Heart left ventricle (tissue), 16 donors: ENCODE measurements around the gene BPHL. TPM values are rescaled to one million over a fixed set of nuclear protein-coding genes. Genes with fewer than 3 reads are reported as not detected.
A peak's percentile ranks its signal among the peaks of the same experiment; 100 is the strongest.
"Not testable (repeated sequence)": the region's sequence is repeated elsewhere in the genome, so short reads cannot be mapped to it uniquely, and the experiment has no call there.

ENCODE experiments used
- ATAC-seq, 4 donors: fragments of 200-7000 bp; cut with Tn5 transposase; one replicate each; pipeline ENCODE4 v1.9.1; 2020 to 2022; ENCODE audit warnings: moderate library complexity in 4 of 4, mild to moderate bottlenecking in 3 of 4, moderate number of reproducible peaks in 1 of 4
- DNase-seq, 5 donors: peaks; one replicate each; pipeline ENCODE4 v3.0.0-alpha.2; 2020
- H3K27ac ChIP-seq, 12 donors: fragments of 200-600 bp; sonication (generic) in 4 of 12; one replicate each; pipeline versions ENCODE4 v1.5.0 to v1.8.0; 2016 to 2022; ENCODE audit warnings: mild to moderate bottlenecking in 2 of 12
- H3K27me3 ChIP-seq, 9 donors: fragments of 200-600 bp; sonication (generic) in 2 of 9; one replicate each; pipeline versions ENCODE4 v1.5.1 to v1.8.0; 2016 to 2022; ENCODE audit warnings: mild to moderate bottlenecking in 3 of 9
- H3K36me3 ChIP-seq, 9 donors: fragments of 200-600 bp; sonication (generic) in 2 of 9; one replicate each; pipeline versions ENCODE4 v1.5.0 to v1.8.0; 2018 to 2022; ENCODE audit warnings: mild to moderate bottlenecking in 2 of 9
- H3K4me1 ChIP-seq, 12 donors: fragments of 200-600 bp; sonication (generic) in 4 of 12; one replicate each; pipeline versions ENCODE4 v1.5.0 to v1.8.0; 2016 to 2022; ENCODE audit warnings: mild to moderate bottlenecking in 3 of 12
- H3K4me3 ChIP-seq, 12 donors: fragments of 200-600 bp; sonication (generic) in 4 of 12; one replicate each; pipeline versions ENCODE4 v1.5.0 to v1.8.0; 2017 to 2022; ENCODE audit warnings: mild to moderate bottlenecking in 9 of 12, moderate library complexity in 4 of 12
- H3K9me3 ChIP-seq, 12 donors: fragments of 200-600 bp; sonication (generic) in 4 of 12; one replicate each; pipeline versions ENCODE4 v1.5.0 to v1.8.0; 2016 to 2022; ENCODE audit warnings: mild to moderate bottlenecking in 1 of 12
- POLR2A ChIP-seq, 2 donors: fragments of 450-650 bp; IDR thresholded peaks; one replicate each; pipeline ENCODE4 v1.6.1; 2017; ENCODE audit warnings: antibody characterized with exemption in 2 of 2, mild to moderate bottlenecking in 2 of 2, moderate library complexity in 2 of 2
- WGBS, 4 donors: extraction: QIAGEN DNeasy Blood & Tissue Kit in 2 of 4; methylation state at CpG; one replicate each; pipeline versions ENCODE4 v1.1.5 to v1.1.7; 2013 to 2018; 5-methylcytosine and 5-hydroxymethylcytosine counted together
- intact Hi-C, 10 donors: fragments of 100-400 bp; cut with DNase I; formaldehyde crosslinking; loops; one replicate each; pipeline versions ENCODE4 v1.11.1 to v1.14.2; 2022
- polyA plus RNA-seq, 2 donors: library from polyadenylated mRNA; stranded (reverse); fragments of 200-250 nt; gene quantifications; one replicate each; pipeline ENCODE4 v1.2.3, GENCODE V29; 2013
- total RNA-seq, 9 donors: library from RNA; depleted of rRNA in 2 of 9; stranded (reverse); fragments of >200 nt in 2 of 9; fragmentation: NEBNext Ultra II Directional in 3 of 9; extraction: Animal tissue kit (Norgen Biotek cat#: 25700) in 3 of 9; gene quantifications; one replicate each; pipeline versions ENCODE4 v1.1.0 to v1.2.4, GENCODE V29; 2016 to 2023
- TF ChIP-seq, protein P1 (sequence below), 12 donors: fragments of 200-600 bp; sonication (generic) in 4 of 12; IDR thresholded peaks; one replicate each; pipeline versions ENCODE4 v1.5.0 to v1.8.0; 2018 to 2022; ENCODE audit warnings: antibody characterized with exemption in 12 of 12, mild to moderate bottlenecking in 5 of 12
- donor health status: ischemic (EF 13 %, LVEDD 7.1; RV severe dilation, severe dysfunction).
- donor health status: healthy with polysubstance abuse.
- donor health status: DM: no; HTN: yes; CAD: no.
- donor health status: DM: no; HTN: no; CAD: no.
- donor health status: ischemic (EF 25% LVEDD 6.9; RV normal size, moderate dysfunction).
- donor health status: ischemic (EF 25% LVEDD 5.7; RV mildly dilated, moderate dysfunction).
- donor health status: healthy.
- donor health status: DM: yes; HTN: yes; CAD: no.
- donor health status: ischemic (EF 35%, LVEDD 5.7; RV mildly dilated, moderate dysfunction).
- donor health status: nonischemic (EF 11% LVEDD 7.7; RV severe dilation, severe dysfunction).
- donor health status: DM: yes; HTN: yes; CAD: no.
- donor health status: PGD.
- donor health status: ischemic (EF 29% LVEDD 5.4; RV normal size, mild dysfunction).
- donor health status: nonischemic (EF 23%, LVEDD 6.1; RV moderate dilation, normal function).

Gene BPHL
- total and polyA plus RNA-seq, 11 donors = 4.8 to 38.2 (median 13.5) TPM

GRCh38 chr6:3175715-3176402, 57.3 kb downstream of the BPHL start:
- Histone ChIP-seq H3K27me3 (no peaks in the 10 kb centered on the region), H3K27ac (no peak overlapping the region), H3K4me3 (no peak overlapping the region), H3K9me3 (no peaks in the 10 kb centered on the region), H3K4me1 (no peaks in the 10 kb centered on the region), H3K36me3 (no peaks in the 10 kb centered on the region)
- WGBS, 4 donors = 78 to 82% (median 81%) methylated on average over 10 to 11 of the region's 11 CpGs
- intact Hi-C loops = no loop called here
- DNase-seq (no peak), ATAC-seq (no peak)
- TF ChIP-seq, protein P1, sequence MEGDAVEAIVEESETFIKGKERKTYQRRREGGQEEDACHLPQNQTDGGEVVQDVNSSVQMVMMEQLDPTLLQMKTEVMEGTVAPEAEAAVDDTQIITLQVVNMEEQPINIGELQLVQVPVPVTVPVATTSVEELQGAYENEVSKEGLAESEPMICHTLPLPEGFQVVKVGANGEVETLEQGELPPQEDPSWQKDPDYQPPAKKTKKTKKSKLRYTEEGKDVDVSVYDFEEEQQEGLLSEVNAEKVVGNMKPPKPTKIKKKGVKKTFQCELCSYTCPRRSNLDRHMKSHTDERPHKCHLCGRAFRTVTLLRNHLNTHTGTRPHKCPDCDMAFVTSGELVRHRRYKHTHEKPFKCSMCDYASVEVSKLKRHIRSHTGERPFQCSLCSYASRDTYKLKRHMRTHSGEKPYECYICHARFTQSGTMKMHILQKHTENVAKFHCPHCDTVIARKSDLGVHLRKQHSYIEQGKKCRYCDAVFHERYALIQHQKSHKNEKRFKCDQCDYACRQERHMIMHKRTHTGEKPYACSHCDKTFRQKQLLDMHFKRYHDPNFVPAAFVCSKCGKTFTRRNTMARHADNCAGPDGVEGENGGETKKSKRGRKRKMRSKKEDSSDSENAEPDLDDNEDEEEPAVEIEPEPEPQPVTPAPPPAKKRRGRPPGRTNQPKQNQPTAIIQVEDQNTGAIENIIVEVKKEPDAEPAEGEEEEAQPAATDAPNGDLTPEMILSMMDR (IDR thresholded peaks at IDR 0.05) = no peak
- no peak for TF ChIP-seq POLR2A (IDR thresholded peaks at IDR 0.05)

DNA sequence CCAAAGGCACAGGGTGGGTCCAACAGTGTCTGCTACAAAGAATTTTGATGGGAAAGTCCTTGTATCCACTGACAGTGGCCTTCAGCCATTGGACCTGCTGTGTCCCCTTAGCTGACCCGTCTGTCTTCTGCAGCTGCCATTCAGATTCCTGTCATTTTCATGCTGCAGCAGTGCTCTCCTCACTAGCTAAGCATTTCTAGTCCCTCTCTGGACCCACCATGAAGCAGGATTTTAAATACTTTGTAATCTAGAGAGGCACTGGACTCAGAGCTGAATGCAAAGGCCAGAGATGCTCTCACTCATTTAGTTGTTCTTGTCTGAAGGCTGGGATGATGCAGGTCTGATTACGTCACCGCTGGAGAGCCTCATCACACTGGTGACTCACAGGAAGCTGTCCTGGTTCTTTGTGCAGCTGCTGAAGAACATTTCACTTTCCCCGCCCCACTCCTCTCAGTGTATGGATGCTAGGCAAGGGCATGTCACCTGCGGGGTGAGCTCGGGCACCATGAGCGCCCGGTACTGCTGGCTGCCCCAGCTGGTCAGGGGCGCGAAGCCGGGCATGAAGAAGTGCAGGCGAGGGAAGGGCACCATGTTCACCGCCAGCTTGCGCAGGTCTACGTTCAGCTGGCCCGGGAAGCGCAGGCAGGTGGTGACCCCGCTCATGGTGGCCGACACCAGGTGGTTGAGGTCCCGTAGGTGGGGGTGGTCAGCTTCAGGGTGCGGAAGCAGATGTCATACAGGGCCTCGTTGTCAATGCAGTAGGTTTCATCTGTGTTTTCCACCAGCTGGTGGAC, 58.2 kb downstream of the BPHL start:
- no peaks in the 10 kb centered on the region for H3K4me1 ChIP-seq
- ATAC-seq (peak in 3 of 4 donors; percentile 77 to 90 (median 88)), DNase-seq (peak in 1 of 5 donors; percentile 74)
- H3K27me3 ChIP-seq = no peaks in the 10 kb centered on the region
- H3K4me3 ChIP-seq = no peak overlapping the region
- no peak overlapping the region for H3K27ac ChIP-seq
- intact Hi-C loops = no loop called here
- TF ChIP-seq, protein P1 (IDR thresholded peaks at IDR 0.05) = no peak
- TF ChIP-seq POLR2A (IDR thresholded peaks at IDR 0.05) = no peak
- 78 to 90% (median 87%) methylated on average over 18 to 22 of the region's 22 CpGs for WGBS, 4 donors
- H3K9me3 ChIP-seq = no peaks in the 10 kb centered on the region
- H3K36me3 ChIP-seq = no peaks in the 10 kb centered on the region

DNA sequence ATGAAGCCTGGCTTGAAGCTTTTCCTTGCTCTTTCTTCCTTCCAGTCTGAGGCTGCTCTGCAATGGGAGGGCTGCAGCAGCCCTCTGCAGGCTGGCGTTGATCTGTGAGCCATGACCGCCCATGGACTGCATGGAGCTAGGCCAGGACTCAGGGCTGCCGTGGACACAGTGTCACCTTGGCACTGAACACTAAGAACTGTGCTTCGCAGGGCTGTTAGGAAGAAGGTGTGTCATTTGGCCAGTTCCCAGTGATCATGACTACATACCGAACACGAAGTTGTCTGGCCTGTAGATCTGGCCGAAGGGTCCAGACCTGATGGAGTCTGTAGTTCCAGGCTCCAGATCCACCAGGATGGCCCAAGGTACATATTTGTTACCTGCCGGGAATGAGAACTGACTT, 60.2 kb downstream of the BPHL start:
- not testable (repeated sequence) for H3K4me1 ChIP-seq, DNase-seq, H3K27ac ChIP-seq, H3K36me3 ChIP-seq, H3K9me3 ChIP-seq, H3K27me3 ChIP-seq, H3K4me3 ChIP-seq
- peak; percentile 34 to 72 (median 56) for ATAC-seq
- 49 to 75% (median 61%) methylated on average over 6 to 8 of the region's 8 CpGs for WGBS, 4 donors
- intact Hi-C loops = loop anchor here in 1 of 10 donors (2.0 kb wide), 1 partner anchor 22 kb away; the partner anchor contains the start of gene TUBB2A

DNA sequence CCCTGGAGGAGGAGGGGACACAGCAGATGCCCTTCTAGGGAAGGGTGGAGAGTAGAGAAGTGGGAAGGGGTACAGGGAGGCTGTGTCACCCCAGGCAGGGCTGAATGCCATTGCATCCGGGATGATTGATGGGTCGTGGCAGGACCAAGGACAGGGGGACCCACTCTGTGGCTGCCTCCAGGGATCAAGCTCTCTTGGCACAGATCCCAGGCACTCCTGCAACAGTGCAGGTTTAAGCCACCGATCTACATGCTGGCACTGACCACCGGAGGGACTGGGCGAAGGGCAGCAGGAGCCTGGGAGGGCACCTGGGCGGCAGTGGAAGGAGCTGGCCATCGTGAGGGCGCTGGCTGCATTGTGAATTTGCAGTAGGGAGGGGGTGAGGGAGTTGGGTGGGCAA, 61.4 kb downstream of the BPHL start:
- not testable (repeated sequence) for H3K27ac ChIP-seq, H3K36me3 ChIP-seq, H3K4me1 ChIP-seq, H3K27me3 ChIP-seq, DNase-seq, H3K9me3 ChIP-seq
- peak overlapping the region in 6 of 12 donors; percentile 17 to 37 (median 26) for H3K4me3 ChIP-seq
- ATAC-seq = peak in 2 of 4 donors; percentile 34 to 39
- 50 to 69% (median 63%) methylated on average over 4 to 6 of the region's 8 CpGs for WGBS, 4 donors
- intact Hi-C loops = loop anchor here in 1 of 10 donors (2.0 kb wide), 1 partner anchor 23 kb away; the partner anchor contains the start of gene TUBB2A

GRCh38 chr6:3181105-3181504, 62.6 kb downstream of the BPHL start:
- no peak overlapping the region for H3K27ac ChIP-seq
- H3K4me3 ChIP-seq = no peak overlapping the region
- DNase-seq (no peak), ATAC-seq (no peak)
- H3K27me3 ChIP-seq = no peaks in the 10 kb centered on the region
- intact Hi-C loops = no loop called here
- H3K4me1 ChIP-seq = no peaks in the 10 kb centered on the region
- no peaks in the 10 kb centered on the region for H3K36me3 ChIP-seq
- no peaks in the 10 kb centered on the region for H3K9me3 ChIP-seq
- TF ChIP-seq POLR2A (IDR thresholded peaks at IDR 0.05) = no peak
- TF ChIP-seq, protein P1 (IDR thresholded peaks at IDR 0.05) = no peak
- 82 to 93% (median 92%) methylated on average over 2 of the region's 2 CpGs for WGBS, 4 donors
